HuH-7 (cell line): ENCODE measurements around the gene MACO1.
"Not testable (repeated sequence)": the region's sequence is repeated elsewhere in the genome, so short reads cannot be mapped to it uniquely, and the experiment has no call there.

ENCODE experiments used
- DNase-seq: peaks from one replicate; pipeline ENCODE4 v3.0.0; 2011; ENCODE audit warnings: low spot score

MACO1 gene

DNA sequence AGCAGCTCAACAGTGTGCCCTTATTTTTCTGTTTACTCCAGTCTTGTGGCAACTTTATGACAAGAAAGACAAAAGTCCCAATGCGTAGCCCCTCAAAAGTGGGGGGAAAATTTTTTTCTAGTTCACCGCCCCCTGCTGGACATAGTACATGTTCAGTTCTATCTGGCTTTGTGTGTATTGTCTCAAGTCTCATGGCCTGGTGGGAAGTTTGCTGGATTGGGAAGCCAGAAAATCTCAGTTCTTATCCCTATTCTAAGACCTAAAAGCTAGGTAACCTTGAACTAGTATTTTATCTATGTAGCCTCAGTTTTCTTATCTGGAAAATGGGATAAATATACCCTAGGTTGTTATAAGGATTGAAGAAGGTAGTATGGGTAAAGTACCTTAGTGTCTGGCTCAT is 56.9 kb downstream of the MACO1 start:
- DNase-seq, result no peak

- no peak for DNase-seq
Measured at GRCh38 chr1:25492323-25492722, 61.6 kb downstream of the MACO1 start.

GRCh38 chr1:25494952-25495351 is 64.3 kb downstream of the MACO1 start:
- DNase-seq, result no peak

- DNase-seq, result no peak
Measured at GRCh38 chr1:25500694-25501093, 70.0 kb downstream of the MACO1 start.

DNA sequence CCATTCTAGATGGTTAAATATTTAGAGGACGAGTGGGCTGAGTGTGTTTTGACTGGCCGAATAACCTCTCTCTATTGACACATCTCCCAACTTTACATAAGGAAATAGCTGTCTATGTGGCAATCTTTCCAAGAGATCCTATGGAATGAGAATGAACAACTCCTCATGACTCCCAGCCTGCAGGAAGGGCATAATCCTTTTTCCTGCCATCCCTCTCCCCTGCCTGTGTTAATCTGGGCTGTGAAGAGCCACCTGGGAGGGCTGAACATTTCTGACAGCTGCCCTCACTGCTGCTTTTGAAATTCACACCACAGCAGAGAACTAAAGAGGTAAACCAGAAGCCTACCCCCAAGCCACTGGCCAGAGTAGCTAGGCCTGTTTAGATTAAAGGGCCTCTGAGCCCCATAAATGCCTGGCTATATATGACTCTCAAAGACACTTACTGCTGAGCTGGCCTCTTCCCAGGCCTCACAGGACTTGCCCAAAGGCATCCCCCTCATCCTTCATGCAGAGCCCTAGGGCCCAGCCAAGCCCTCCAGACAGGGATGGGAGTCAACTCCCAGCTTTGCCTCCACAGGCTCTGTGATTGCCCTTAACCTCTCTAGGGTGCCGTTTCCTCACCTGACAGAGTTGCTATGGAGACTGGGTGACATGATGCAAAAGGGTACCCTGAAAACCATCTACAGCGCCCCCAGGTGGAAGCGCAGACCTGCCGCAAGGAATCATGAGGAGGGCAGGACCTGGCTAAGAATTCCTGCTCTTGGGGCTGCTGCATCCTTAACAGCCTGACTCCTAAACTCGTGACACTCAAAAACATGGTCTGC is 70.8 kb downstream of the MACO1 start:
- DNase-seq, result peak; percentile 57

DNA sequence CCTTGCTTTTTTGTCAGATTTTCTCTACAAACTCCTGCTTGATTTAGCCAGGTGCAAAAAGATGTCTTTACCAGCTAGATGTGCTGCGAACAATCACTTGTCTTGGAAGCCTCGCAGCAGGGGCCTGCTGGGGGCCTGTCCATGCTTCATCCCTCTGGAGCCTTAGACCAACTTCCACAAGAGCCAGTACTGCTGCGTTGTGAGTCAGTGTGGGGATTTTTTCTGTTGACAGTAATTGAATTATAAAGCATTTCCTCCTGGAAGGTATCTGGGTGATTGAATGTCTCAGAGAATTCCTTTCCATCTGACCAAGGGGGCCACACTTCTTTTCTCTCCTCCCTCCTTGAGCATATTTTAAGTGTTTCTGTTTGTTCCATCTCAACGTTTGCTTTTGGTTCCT is 72.3 kb downstream of the MACO1 start:
- DNase-seq, result no peak

DNA sequence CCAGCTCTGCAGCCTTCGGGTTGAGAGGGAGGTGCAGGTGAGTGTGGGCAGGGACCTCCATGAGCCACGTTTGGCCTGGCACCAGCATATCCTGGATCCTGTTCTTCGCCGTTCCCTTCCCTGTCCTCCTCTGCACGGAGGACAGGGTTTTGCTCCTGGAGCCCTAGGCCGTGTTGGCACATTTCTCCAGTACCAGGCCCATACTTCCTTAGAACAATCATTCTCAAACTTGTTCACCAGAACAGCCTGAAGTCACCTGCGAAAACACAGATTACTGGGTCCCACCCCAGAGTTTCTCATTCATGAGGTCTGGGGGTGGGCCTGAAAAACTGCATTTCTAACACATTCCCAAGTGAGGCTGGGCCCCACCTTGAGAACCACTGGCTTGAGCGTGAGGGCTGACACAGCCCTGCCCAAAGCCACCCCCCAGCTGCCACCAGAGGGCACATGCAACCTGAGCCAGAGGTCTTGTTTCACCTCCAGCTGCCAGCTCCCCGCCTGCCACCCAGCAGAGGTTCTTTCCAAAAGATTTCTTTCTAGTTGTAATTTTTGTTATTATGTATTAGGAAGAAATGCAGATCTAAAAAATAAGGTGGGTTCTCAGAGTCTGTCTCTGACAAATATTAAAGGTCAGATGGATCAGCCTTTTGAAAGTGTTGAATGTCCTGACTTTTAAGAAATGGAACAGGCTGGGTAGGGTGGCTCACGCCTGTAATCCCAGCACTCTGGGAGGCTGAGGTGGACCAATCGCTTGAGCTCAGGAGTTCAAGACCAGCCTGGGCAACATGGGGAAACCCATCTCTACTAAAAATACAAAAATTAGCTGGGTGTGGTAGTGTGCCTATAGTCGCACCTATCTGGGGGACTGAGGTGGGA is 73.1 kb downstream of the MACO1 start:
- DNase-seq, result peak; percentile 44

DNA sequence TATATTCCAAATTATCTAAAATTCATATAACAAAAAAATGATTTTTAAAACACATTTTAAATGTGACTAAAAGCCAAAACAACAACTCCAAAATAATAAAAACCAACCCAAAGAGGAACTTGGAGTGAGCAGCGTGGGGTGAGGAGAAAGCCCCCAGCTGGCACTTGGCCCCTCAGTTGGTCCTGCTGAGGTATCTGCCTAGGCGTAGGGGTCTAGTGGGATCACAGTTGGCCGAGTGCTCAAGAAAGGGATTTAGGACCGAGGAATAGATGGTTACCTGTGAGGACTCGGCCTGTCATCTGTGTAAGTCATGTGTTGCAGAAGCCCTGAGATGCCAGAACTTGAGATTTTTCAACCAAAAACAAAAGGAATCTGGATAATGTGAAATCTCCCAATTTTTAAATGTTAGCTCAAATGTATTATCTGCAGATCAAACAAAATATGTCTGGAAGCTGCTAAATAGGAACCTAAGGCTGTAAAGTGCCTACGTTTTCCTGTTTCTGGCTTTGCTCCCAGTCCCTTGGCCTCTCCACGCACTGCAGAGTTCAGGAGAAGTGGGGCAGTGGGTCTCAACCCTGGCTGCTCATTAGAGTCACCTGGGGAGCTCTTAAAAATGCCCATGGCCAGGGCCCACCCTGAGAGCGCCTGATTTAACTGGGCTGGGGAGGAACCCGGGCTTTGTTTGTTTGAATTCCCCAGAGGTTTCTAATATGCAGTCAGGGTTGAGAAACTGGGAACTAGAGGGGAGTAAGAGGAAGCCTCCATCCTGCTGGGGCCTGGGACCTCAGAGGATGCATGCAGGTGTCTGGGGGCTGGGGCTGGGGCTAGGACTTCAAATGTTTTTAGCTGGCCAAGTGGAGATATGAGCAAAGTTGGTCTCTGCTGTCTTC is 74.3 kb downstream of the MACO1 start:
- no peak for DNase-seq

DNA sequence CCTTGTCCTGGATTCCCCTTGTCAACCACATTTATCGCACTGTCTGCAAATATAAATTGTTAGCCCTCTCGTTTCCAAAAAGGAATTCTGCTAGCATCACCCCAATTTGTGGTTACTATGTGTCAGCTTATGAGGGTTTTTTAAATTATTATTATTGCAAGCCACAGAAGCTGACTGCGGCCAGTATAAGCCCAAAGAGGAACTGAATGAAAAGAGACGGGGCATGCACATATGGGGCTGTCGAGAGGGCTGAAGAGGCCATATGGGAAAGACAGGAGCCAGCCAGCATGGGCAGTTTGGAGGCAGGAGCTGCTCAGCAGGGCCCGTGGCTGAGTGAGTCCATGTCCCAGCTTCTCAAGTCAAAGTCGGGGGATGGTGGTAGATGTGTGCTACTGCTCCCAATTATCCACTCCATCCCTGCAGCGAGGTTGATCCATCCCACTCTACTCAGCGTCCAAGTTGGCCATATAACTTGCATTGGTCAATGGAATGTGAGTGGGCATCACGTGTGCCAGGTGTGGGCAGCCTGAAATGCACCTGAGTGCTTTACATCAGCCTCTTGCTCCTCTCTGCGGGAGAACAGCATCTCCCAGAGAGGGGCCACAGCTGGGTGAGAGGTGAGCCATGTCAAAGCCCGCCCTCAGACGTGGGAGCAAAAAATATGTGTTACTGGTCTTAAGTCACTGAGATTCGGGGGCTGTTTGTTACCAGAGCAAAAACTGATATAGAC is 75.1 kb downstream of the MACO1 start:
- no peak for DNase-seq

GRCh38 chr1:25506566-25507463 is 76.1 kb downstream of the MACO1 start:
- DNase-seq, result not testable (repeated sequence)

DNA sequence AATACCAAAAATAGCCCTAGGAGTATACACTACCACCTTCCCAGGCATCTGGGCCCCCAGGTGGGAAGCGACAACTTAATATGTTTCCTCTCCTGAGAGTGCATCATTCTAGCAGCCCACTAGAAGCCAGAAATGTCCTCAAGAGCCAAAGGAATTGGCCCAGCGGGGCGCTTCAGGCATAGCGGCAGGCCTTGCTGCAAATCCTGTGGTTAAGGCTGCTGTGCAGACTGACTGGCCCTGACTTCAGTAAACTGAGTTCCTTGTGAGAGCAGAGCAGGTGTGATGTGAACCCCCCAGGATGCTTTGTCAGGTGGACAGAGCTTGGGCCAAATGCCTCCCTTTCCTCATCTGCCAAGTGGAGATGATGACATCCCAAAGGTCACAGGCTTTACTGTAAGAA is 83.0 kb downstream of the MACO1 start:
- no peak for DNase-seq

DNA sequence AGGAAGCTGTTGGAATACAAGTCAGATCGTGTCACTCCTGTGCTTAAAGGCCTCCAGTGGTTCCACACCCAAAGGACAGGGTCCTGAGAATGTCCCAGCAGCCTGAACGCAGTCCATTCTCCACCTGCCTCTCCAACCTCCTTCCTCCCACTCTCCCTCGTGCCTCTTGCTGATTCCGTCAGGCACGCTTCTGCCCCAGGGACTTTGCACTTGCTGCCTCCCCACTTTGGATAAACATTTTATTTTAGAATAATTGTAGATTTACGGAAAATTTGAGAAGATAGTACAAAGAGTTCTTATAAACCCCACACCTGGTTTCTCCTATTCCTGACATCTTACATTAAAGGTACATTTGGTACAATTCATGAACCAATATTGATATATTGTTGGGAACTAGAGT is 84.3 kb downstream of the MACO1 start:
- no peak for DNase-seq

DNA sequence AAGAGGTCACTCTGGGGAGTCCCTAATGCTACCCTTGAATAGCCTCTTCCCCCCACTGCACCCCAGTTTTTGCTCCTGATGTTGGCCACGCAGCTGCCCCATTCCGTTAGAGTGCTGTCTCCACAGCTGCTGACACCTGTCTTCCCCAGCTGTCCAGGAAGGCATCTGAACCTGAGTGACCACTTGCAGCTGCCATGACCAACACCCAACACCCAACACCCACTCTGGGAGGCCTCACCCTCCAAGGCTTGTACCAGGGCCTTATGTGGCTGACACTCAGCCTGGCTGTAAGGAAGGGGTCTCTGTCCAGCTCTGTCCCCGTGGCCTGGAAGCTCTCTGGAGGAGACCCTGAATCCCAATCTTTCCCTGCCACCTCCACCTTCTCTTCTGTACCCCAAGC is 86.0 kb downstream of the MACO1 start:
- no peak for DNase-seq

DNA sequence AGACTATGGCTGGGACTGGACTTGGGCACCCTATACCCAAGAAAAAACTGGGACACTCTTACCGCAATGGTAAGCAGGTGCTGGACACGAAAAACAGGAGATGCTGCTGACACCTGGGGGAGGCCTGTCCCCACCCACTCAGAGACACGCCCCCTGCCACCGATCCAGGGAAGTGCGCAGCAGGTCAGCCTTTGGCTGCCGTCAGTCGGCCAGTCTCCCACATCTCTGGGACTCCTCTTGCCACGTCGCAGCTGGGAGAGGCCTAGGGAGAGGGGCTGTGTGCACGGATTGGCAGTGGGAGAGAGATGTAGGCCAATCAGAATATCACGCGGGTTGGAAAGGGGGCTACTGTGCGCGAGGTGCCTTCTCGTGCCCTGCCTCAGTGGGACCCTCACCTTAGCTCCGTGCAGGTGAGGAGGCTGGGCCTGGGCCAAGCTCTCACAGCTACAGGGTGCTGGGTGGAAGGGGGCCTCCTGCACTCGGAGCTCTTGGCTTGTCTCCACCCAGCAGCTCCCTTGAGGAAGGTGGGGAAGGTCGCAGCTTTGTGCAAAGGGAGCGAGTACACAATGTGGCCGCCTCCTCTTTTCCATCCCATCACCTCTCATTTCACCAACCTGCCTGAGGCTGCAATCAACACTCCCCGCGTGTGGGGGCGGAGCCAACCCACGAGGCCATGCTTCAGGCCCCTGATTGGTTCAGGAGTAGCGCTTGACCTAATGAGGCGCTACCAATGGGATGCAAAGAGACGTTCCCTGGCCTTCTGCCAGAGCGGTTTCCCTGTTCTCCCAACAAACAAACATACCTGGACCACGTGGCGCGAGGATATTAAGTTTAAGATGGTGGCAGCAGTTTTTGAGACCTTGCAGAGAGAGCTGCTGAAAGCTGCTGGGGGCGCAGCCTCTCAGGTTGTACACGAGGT is 87.0 kb downstream of the MACO1 start:
- DNase-seq, result no peak

DNA sequence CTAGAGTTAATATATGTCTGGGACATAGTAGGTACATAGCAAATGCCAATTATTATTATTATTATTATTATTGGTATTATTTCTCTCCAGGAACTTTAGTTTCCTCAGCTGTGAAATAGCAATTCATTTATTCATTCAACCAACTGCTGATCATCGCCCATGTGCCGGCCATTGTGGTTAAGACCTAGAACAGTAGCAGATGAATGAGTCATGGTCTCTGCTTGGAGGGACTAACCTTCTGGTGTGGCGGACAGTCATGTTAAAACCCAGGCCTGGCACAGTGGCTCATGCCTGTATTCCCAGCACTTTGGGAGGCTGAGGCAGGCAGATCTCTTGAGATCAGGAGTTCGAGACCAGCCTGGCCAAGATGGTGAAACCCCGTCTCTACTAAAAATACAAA is 88.9 kb downstream of the MACO1 start:
- no peak for DNase-seq

- peak; percentile 49 for DNase-seq
Measured at GRCh38 chr1:25520446-25521061, 89.9 kb downstream of the MACO1 start.

DNA sequence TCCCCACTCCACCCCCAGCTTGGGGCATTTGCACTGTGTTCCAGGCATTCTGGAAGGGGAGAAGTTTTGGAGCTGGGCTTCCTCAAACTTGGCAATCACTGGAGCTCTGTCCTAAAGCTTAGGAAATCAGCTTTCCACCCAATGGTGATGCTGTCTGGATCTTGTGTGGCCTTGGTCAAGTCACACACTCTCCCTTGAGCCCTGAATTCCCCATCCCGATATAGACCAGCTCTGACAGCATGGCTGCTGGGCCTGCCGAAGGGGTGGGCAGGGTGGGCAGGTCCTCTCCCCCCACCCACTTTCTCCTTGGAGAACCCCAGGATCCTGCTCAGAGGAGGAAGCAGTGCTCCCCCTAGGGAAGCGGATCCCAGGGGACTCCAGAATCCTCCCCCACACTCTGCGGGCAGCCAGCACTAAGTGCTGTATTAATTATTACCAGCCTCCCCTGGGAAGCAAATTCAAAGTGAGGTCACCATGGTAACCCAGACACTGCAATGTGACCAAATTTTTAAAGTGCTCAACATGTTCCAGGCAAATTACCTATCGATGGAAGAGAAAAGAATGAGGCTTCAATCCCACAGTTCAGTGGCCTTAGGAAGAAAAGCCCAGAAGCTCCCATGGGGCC is 91.4 kb downstream of the MACO1 start:
- no peak for DNase-seq

DNA sequence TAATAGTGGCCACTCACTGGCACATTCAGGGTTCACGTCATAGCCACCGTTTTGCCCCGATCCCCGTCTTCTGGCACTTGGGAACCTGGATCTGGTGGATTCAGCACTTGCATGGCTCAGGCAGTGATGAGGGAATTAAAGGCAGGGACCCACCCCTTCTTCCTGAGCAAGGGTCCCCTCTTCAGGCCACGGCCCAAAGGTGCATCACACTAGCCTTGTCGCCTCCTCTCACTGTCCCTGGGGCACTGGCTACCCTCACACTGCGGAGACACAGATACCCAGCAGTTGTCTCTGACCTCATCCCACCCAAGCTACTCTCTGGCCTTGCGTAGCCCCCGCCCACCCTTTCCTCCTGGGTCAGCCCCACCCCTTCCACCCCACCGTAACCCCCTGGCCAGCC is 92.8 kb downstream of the MACO1 start:
- peak; percentile 87 for DNase-seq
